Aorta (tissue), 5 donors: ENCODE results near the gene P4HA3. TPM values are rescaled to one million over a fixed set of nuclear protein-coding genes. Genes with fewer than 3 reads are reported as not detected.
A peak's percentile ranks its signal among the peaks of the same experiment; 100 is the strongest.

Experiments used
- ATAC-seq: fragments of 200-7000 bp; cut with Tn5 transposase; one replicate; pipeline ENCODE4 v1.9.1; 2022; ENCODE audit warnings: moderate library complexity; ENCODE audit not compliant: low FRiP score
- DNase-seq, 2 donors: peaks; one replicate each; pipeline ENCODE4 v3.0.0-alpha.2; 2020
- H3K27ac ChIP-seq, 2 donors: one replicate each; pipeline ENCODE4 v1.5.1; 2013; ENCODE audit warnings: low read length in 2 of 2, mild to moderate bottlenecking in 2 of 2, moderate library complexity in 2 of 2, control low read depth in 1 of 2, inconsistent platforms in 1 of 2, low read depth in 1 of 2
- H3K27me3 ChIP-seq, 2 donors: one replicate each; pipeline ENCODE4 v1.6.1; 2013; ENCODE audit warnings: control low read depth in 1 of 2, low read length in 1 of 2, mild to moderate bottlenecking in 1 of 2, moderate library complexity in 1 of 2; ENCODE audit not compliant: insufficient read depth in 2 of 2, control insufficient read depth in 1 of 2
- H3K36me3 ChIP-seq, 2 donors: one replicate each; pipeline ENCODE4 v1.6.1; 2013; ENCODE audit warnings: control low read depth in 1 of 2, low read length in 1 of 2, mild to moderate bottlenecking in 1 of 2; ENCODE audit not compliant: insufficient read depth in 2 of 2, control insufficient read depth in 1 of 2
- H3K4me1 ChIP-seq, 2 donors: one replicate each; pipeline ENCODE4 v1.6.1; 2013; ENCODE audit warnings: low read length in 2 of 2, control low read depth in 1 of 2, mild to moderate bottlenecking in 1 of 2, moderate library complexity in 1 of 2; ENCODE audit not compliant: insufficient read depth in 2 of 2, control insufficient read depth in 1 of 2
- H3K4me3 ChIP-seq, 2 donors: one replicate each; pipeline ENCODE4 v1.5.1; 2013; ENCODE audit warnings: low read length in 2 of 2, control low read depth in 1 of 2, mild to moderate bottlenecking in 1 of 2
- H3K9me3 ChIP-seq: one replicate; pipeline ENCODE4 v1.6.1; 2013; ENCODE audit warnings: mild to moderate bottlenecking, low read length; ENCODE audit not compliant: control insufficient read depth
- WGBS, 2 donors: extraction: QIAGEN DNeasy Blood & Tissue Kit; methylation state at CpG; one replicate each; pipeline ENCODE4 v1.1.7; 2013; 5-methylcytosine and 5-hydroxymethylcytosine counted together
- intact Hi-C, 2 donors: fragments of 100-400 bp; cut with DNase I; formaldehyde crosslinking; loops; one replicate each; pipeline versions ENCODE4 v1.14.2 to v1.15.0; 2022
- polyA plus RNA-seq, 2 donors: library from polyadenylated mRNA; stranded (reverse); fragments of 200-250 nt; gene quantifications; one replicate each; pipeline ENCODE4 v1.2.3, GENCODE V29; 2013
- total RNA-seq, 2 donors: library from RNA; stranded (reverse); fragmentation: NEBNext Ultra II Directional; extraction: Animal tissue kit (Norgen Biotek cat#: 25700); gene quantifications; one replicate each; pipeline ENCODE4 v1.2.1, GENCODE V29; 2021
- donor health status: healthy with polysubstance abuse.
- donor health status: Bipolar disorder and iron deficiency.
- donor health status: DM: no; HTN: no; CAD: no.
- donor health status: DM: no; HTN: no; CAD: no.
- donor health status: DM: yes; HTN: yes; CAD: no.

The P4HA3 gene
- total and polyA plus RNA-seq, 4 donors: 0.75 to 13.8 (median 4.4) TPM

GRCh38 chr11:74306435-74307175, 4.8 kb downstream of the P4HA3 start:
- peaks cover 3 to 5% of the 10 kb centered on the region in 2 donors for H3K4me1 ChIP-seq
- no peak for ATAC-seq
- no peak overlapping the region for H3K27ac ChIP-seq
- DNase-seq: no peak
- WGBS, 2 donors: 33 to 37% methylated on average over 8 of the region's 8 CpGs
- intact Hi-C loops: no loop called here
- H3K36me3 ChIP-seq: no peaks in the 10 kb centered on the region
- H3K27me3 ChIP-seq: no peaks in the 10 kb centered on the region
- H3K9me3 ChIP-seq: no peaks in the 10 kb centered on the region
- no peak overlapping the region for H3K4me3 ChIP-seq

- H3K4me1 ChIP-seq: no peaks in the 10 kb centered on the region
- intact Hi-C loops: no loop called here
- no peaks in the 10 kb centered on the region for H3K36me3 ChIP-seq
- 87 to 91% methylated on average over 3 of the region's 3 CpGs for WGBS, 2 donors
- ATAC-seq (no peak), DNase-seq (no peak)
- H3K4me3 ChIP-seq: no peak overlapping the region
- H3K27me3 ChIP-seq: no peaks in the 10 kb centered on the region
- H3K27ac ChIP-seq: no peak overlapping the region
- no peaks in the 10 kb centered on the region for H3K9me3 ChIP-seq
Observed at GRCh38 chr11:74299015-74299414, 12.4 kb downstream of the P4HA3 start.

- H3K27ac ChIP-seq: no peak overlapping the region
Observed at GRCh38 chr11:74297484-74297883, 14.0 kb downstream of the P4HA3 start.

GRCh38 chr11:74288911-74289310, 22.5 kb downstream of the P4HA3 start:
- 75 to 80% methylated on average over 4 of the region's 4 CpGs for WGBS, 2 donors
- Histone ChIP-seq H3K4me1 (peaks cover 0 to 2% of the 10 kb centered on the region in 2 donors), H3K27me3 (no peaks in the 10 kb centered on the region), H3K4me3 (no peak overlapping the region), H3K36me3 (no peaks in the 10 kb centered on the region), H3K27ac (no peak overlapping the region), H3K9me3 (no peaks in the 10 kb centered on the region)
- no peak for DNase-seq
- intact Hi-C loops: no loop called here
- no peak for ATAC-seq

More at GRCh38 chr11:74297484-74297883, 14.0 kb downstream of the P4HA3 start:
- Histone ChIP-seq H3K27me3 (no peaks in the 10 kb centered on the region), H3K9me3 (no peaks in the 10 kb centered on the region), H3K4me1 (no peaks in the 10 kb centered on the region), H3K4me3 (no peak overlapping the region), H3K36me3 (no peaks in the 10 kb centered on the region)
- DNase-seq: no peak
- intact Hi-C loops: no loop called here
- 99 to 100% methylated on average over 1 of the region's 1 CpG for WGBS, 2 donors
- no peak for ATAC-seq

- intact Hi-C loops: no loop called here
- peak; percentile 69 for ATAC-seq
- Histone ChIP-seq H3K27ac (no peak overlapping the region), H3K4me3 (no peak overlapping the region), H3K27me3 (no peaks in the 10 kb centered on the region), H3K4me1 (peaks cover 0 to 2% of the 10 kb centered on the region in 2 donors), H3K9me3 (no peaks in the 10 kb centered on the region), H3K36me3 (no peaks in the 10 kb centered on the region)
- no peak for DNase-seq
- WGBS, 2 donors: 10 to 25% methylated on average over 1 of the region's 1 CpG
Observed at GRCh38 chr11:74288161-74288560, 23.3 kb downstream of the P4HA3 start.

GRCh38 chr11:74284466-74284865, 27.0 kb downstream of the P4HA3 start:
- ATAC-seq (no peak), DNase-seq (no peak)
- intact Hi-C loops: no loop called here
- Histone ChIP-seq H3K36me3 (no peaks in the 10 kb centered on the region), H3K27ac (no peak overlapping the region), H3K4me3 (no peak overlapping the region), H3K4me1 (peaks cover 0 to 2% of the 10 kb centered on the region in 2 donors), H3K27me3 (no peaks in the 10 kb centered on the region), H3K9me3 (no peaks in the 10 kb centered on the region)
- WGBS, 2 donors: 67 to 78% methylated on average over 2 of the region's 2 CpGs

- Histone ChIP-seq H3K4me1 (peaks cover 0 to 2% of the 10 kb centered on the region in 2 donors), H3K36me3 (no peaks in the 10 kb centered on the region), H3K27me3 (no peaks in the 10 kb centered on the region), H3K9me3 (no peaks in the 10 kb centered on the region), H3K27ac (no peak overlapping the region), H3K4me3 (no peak overlapping the region)
- no peak for ATAC-seq
- 80 to 81% methylated on average over 3 of the region's 3 CpGs for WGBS, 2 donors
- no peak for DNase-seq
- intact Hi-C loops: no loop called here
Observed at GRCh38 chr11:74283580-74284180, 27.8 kb downstream of the P4HA3 start.

- intact Hi-C loops: no loop called here
- H3K4me1 ChIP-seq: no peaks in the 10 kb centered on the region
- H3K36me3 ChIP-seq: no peaks in the 10 kb centered on the region
- ATAC-seq (no peak), DNase-seq (no peak)
- H3K27ac ChIP-seq: no peak overlapping the region
- H3K9me3 ChIP-seq: no peaks in the 10 kb centered on the region
- WGBS, 2 donors: 69 to 74% methylated on average over 5 of the region's 5 CpGs
- H3K27me3 ChIP-seq: no peaks in the 10 kb centered on the region
- H3K4me3 ChIP-seq: no peak overlapping the region
Observed at GRCh38 chr11:74282914-74283371, 28.5 kb downstream of the P4HA3 start.

GRCh38 chr11:74282421-74282820, 29.0 kb downstream of the P4HA3 start:
- H3K27ac ChIP-seq: no peak overlapping the region

More at GRCh38 chr11:74282421-74282820, 29.0 kb downstream of the P4HA3 start:
- Histone ChIP-seq H3K9me3 (no peaks in the 10 kb centered on the region), H3K27me3 (no peaks in the 10 kb centered on the region), H3K4me3 (no peak overlapping the region), H3K4me1 (no peaks in the 10 kb centered on the region), H3K36me3 (no peaks in the 10 kb centered on the region)
- ATAC-seq (no peak), DNase-seq (no peak)
- 92 to 96% methylated on average over 3 of the region's 3 CpGs for WGBS, 2 donors
- intact Hi-C loops: no loop called here
